Erythroblast (primary cell): ENCODE data around the gene PTCHD4.

ENCODE experiments used
- GATA1 ChIP-seq: IDR thresholded peaks from 2 replicates; pipeline ENCODE4 v1.6.1; 2011; ENCODE audit warnings: low read depth, mild to moderate bottlenecking, control low read depth, low read length, moderate library complexity
- POLR2A ChIP-seq: IDR thresholded peaks from 2 replicates; pipeline ENCODE4 v1.6.1; 2011; ENCODE audit warnings: mild to moderate bottlenecking, low read length

GRCh38 chr6:48151142-48151541 lies 40.1 kb upstream of the PTCHD4 start:
- TF ChIP-seq POLR2A (no peak), GATA1 (no peak)
